ENCODE results near the gene CCDC32. TPM values are rescaled to one million over a fixed set of nuclear protein-coding genes. Genes with fewer than 3 reads are reported as not detected.

CCDC32 gene
- total RNA-seq, 8 experiments from 2014 or later = 13.9 to 34.6 (median 21.1) TPM

Other genes with a start within 250 kb of the CCDC32 start
- gene INAFM2, start 241.3 kb downstream of the CCDC32 start, total RNA-seq = 10 to 100 TPM in 6 of 8 experiments, 1 to 10 TPM in 2; 6.5 to 16.8 (median 13.4) TPM
- gene CCDC9B, start 224.1 kb downstream of the CCDC32 start, total RNA-seq = 10 to 100 TPM in 1 of 8 experiments, 1 to 10 TPM in 3, under 1 TPM in 4; 0.50 to 32.6 (median 1.9) TPM
- gene PHGR1, start 214.0 kb downstream of the CCDC32 start, total RNA-seq = under 1 TPM in 1 of 8 experiments, not detected in 7; 0.81 TPM
- 1 to 10 TPM in 6 of 8 experiments, under 1 TPM in 2; 0.17 to 9.1 (median 5.3) TPM for gene DISP2, start 206.8 kb downstream of the CCDC32 start, total RNA-seq
- 10 to 100 TPM; 19.5 to 63.3 (median 29.3) TPM for gene KNSTRN, start 182.3 kb downstream of the CCDC32 start, total RNA-seq
- 10 to 100 TPM; 20.3 to 93.9 (median 33.7) TPM for gene IVD, start 159.2 kb downstream of the CCDC32 start, total RNA-seq
- 10 to 100 TPM; 10.4 to 24.9 (median 20.2) TPM for gene BAHD1, start 124.1 kb downstream of the CCDC32 start, total RNA-seq
- gene CHST14, start 94.1 kb downstream of the CCDC32 start, total RNA-seq = 10 to 100 TPM in 1 of 8 experiments, 1 to 10 TPM in 7; 2.1 to 12.0 (median 6.0) TPM
- gene RPUSD2, start 4.3 kb upstream of the CCDC32 start, total RNA-seq = 10 to 100 TPM in 6 of 8 experiments, 1 to 10 TPM in 2; 8.5 to 12.6 (median 11.1) TPM
- 10 to 100 TPM in 3 of 8 experiments, 1 to 10 TPM in 4, under 1 TPM in 1; 0.61 to 21.4 (median 1.6) TPM for gene KNL1, start 29.2 kb upstream of the CCDC32 start, total RNA-seq
- gene RAD51, start 130.1 kb upstream of the CCDC32 start, total RNA-seq = 1 to 10 TPM in 3 of 8 experiments, under 1 TPM in 5; 0.46 to 9.0 (median 0.76) TPM
- 10 to 100 TPM; 17.6 to 29.3 (median 23.9) TPM for gene RMDN3, start 190.2 kb upstream of the CCDC32 start, total RNA-seq
- gene GCHFR, start 199.0 kb upstream of the CCDC32 start, total RNA-seq = 10 to 100 TPM in 1 of 8 experiments, 1 to 10 TPM in 7; 1.5 to 26.2 (median 6.2) TPM
- 1 to 10 TPM; 1.3 to 4.9 (median 1.7) TPM for gene C15orf62, start 204.9 kb upstream of the CCDC32 start, total RNA-seq
- 10 to 100 TPM in 6 of 8 experiments, 1 to 10 TPM in 2; 9.4 to 21.2 (median 12.8) TPM for gene ZFYVE19, start 242.0 kb upstream of the CCDC32 start, total RNA-seq
- gene DNAJC17, start 242.4 kb upstream of the CCDC32 start, total RNA-seq = 10 to 100 TPM; 20.3 to 52.5 (median 34.0) TPM